Stomach (tissue), 9 donors: ENCODE results near the gene GRB14. TPM values are rescaled to one million over a fixed set of nuclear protein-coding genes. Genes with fewer than 3 reads are reported as not detected.

ENCODE experiments used
- DNase-seq, 2 donors: peaks; one replicate each; pipeline versions ENCODE4 v3.0.0 to v3.0.0-alpha.2; 2013 to 2019
- H3K27ac ChIP-seq, 5 donors: fragments of 200-600 bp in 4 of 5; sonication (generic) in 4 of 5; one replicate each; pipeline ENCODE4 v1.5.1; 2013 to 2019; ENCODE audit warnings: mild to moderate bottlenecking in 1 of 5, moderate library complexity in 1 of 5
- H3K27me3 ChIP-seq, 3 donors: fragments of 200-600 bp; sonication (generic); one replicate each; pipeline ENCODE4 v1.5.1; 2017 to 2019; ENCODE audit warnings: mixed run types in 1 of 3
- H3K36me3 ChIP-seq, 4 donors: fragments of 200-600 bp; sonication (generic); 1 replicate in 3 of 4; 2 replicates in 1 of 4; pipeline ENCODE4 v1.5.1; 2016 to 2019
- H3K4me1 ChIP-seq, 4 donors: fragments of 200-600 bp; sonication (generic); one replicate each; pipeline ENCODE4 v1.5.1; 2016 to 2019
- H3K4me3 ChIP-seq, 4 donors: fragments of 200-600 bp; sonication (generic) in 3 of 4; one replicate each; pipeline ENCODE4 v1.5.1; 2016 to 2019; ENCODE audit warnings: mild to moderate bottlenecking in 1 of 4
- H3K9me3 ChIP-seq, 4 donors: fragments of 200-600 bp; sonication (generic); one replicate each; pipeline ENCODE4 v1.5.1; 2016 to 2019
- CTCF ChIP-seq, 7 experiments: fragments of 450-650 bp in 4 of 7; fragments of 200-600 bp in 3 of 7; sonication (generic) in 3 of 7; IDR thresholded peaks; one replicate each; pipeline ENCODE4 v1.5.1; 2016 to 2019; ENCODE audit warnings: antibody characterized with exemption in 7 of 7, control low read depth in 2 of 7, mild to moderate bottlenecking in 1 of 7
- EP300 ChIP-seq: sonication (generic); formaldehyde crosslinking; IDR thresholded peaks from one replicate; pipeline ENCODE4 v1.6.1; 2017; ENCODE audit warnings: antibody characterized with exemption
- POLR2A ChIP-seq, 4 donors: fragments of 450-650 bp; IDR thresholded peaks; one replicate each; pipeline ENCODE4 v1.6.1; 2016; ENCODE audit warnings: antibody characterized with exemption in 4 of 4, control low read depth in 2 of 4, mild to moderate bottlenecking in 1 of 4, moderate library complexity in 1 of 4
- POLR2AphosphoS5 ChIP-seq, 3 donors: sonication (generic); formaldehyde crosslinking; IDR thresholded peaks; one replicate each; pipeline ENCODE4 v1.6.1; 2016; ENCODE audit warnings: antibody characterized with exemption in 3 of 3
- WGBS, 5 donors: extraction: QIAGEN DNeasy Blood & Tissue Kit in 3 of 5; methylation state at CpG; one replicate each; pipeline versions ENCODE4 v1.1.5 to v1.1.7; 2013 to 2018; 5-methylcytosine and 5-hydroxymethylcytosine counted together
- intact Hi-C: fragments of 100-400 bp; cut with DNase I; formaldehyde crosslinking; loops from one replicate; pipeline ENCODE4 v1.15.1; 2023; ENCODE audit warnings: low total_unique reads
- polyA plus RNA-seq, 3 donors: library from polyadenylated mRNA; stranded (reverse); fragments of 200-250 nt; gene quantifications; one replicate each; pipeline ENCODE4 v1.2.3, GENCODE V29; 2013
- total RNA-seq, 5 donors: library from RNA; depleted of rRNA; stranded (reverse); fragments of >200 nt; gene quantifications; one replicate each; pipeline versions ENCODE4 v1.1.0 to v1.2.3, GENCODE V29; 2014 to 2016
- donor health status: healthy with polysubstance abuse.
- donor health status: Bipolar disorder and iron deficiency.
- donor health status: healthy.

The GRB14 gene
- total and polyA plus RNA-seq, 8 donors = 0.62 to 32.7 (median 3.3) TPM; not detected in 2

GRCh38 chr2:164605295-164605694 is 16.0 kb downstream of the GRB14 start:
- no peaks in the 10 kb centered on the region for H3K4me1 ChIP-seq
- no peaks in the 10 kb centered on the region for H3K27me3 ChIP-seq
- intact Hi-C loops = no loop called here
- 90 to 97% (median 94%) methylated on average over 2 of the region's 2 CpGs for WGBS, 5 donors
- no peaks in the 10 kb centered on the region for H3K9me3 ChIP-seq
- no peak overlapping the region for H3K4me3 ChIP-seq
- peak overlapping the region in 1 of 5 donors; percentile 0 for H3K27ac ChIP-seq
- H3K36me3 ChIP-seq = no peaks in the 10 kb centered on the region
- TF ChIP-seq EP300 = no peak
- DNase-seq = no peak

DNA sequence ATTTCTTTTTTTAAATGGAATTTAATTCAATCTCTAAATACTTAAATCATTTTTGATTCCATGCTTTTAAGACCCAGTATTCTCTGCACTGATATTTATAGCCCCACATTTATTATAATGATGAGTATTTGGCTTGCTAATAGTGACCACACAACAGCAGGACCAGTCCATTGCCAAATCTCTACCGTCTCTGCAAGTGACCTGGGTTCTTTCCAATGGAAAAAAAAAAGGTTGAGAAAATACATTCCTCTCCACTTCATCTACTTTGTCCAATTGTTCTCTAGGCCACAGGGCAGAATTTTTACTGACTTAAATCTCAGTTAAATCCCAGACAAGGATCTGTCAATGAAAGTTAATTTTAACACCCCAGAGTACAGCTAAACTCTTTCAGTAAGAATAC is 20.5 kb downstream of the GRB14 start:
- no peaks in the 10 kb centered on the region for H3K4me1 ChIP-seq
- H3K27ac ChIP-seq = no peak overlapping the region
- intact Hi-C loops = no loop called here
- H3K27me3 ChIP-seq = no peaks in the 10 kb centered on the region
- WGBS, 5 donors = 28 to 44% (median 33%) methylated on average over 1 of the region's 1 CpG
- no peak for TF ChIP-seq EP300
- TF ChIP-seq CTCF (IDR thresholded peaks at IDR 0.05) = no peak
- TF ChIP-seq POLR2AphosphoS5 (IDR thresholded peaks at IDR 0.05) = no peak
- no peak for TF ChIP-seq POLR2A (IDR thresholded peaks at IDR 0.05)
- H3K4me3 ChIP-seq = no peak overlapping the region
- no peaks in the 10 kb centered on the region for H3K36me3 ChIP-seq
- no peak for DNase-seq
- no peaks in the 10 kb centered on the region for H3K9me3 ChIP-seq

DNA sequence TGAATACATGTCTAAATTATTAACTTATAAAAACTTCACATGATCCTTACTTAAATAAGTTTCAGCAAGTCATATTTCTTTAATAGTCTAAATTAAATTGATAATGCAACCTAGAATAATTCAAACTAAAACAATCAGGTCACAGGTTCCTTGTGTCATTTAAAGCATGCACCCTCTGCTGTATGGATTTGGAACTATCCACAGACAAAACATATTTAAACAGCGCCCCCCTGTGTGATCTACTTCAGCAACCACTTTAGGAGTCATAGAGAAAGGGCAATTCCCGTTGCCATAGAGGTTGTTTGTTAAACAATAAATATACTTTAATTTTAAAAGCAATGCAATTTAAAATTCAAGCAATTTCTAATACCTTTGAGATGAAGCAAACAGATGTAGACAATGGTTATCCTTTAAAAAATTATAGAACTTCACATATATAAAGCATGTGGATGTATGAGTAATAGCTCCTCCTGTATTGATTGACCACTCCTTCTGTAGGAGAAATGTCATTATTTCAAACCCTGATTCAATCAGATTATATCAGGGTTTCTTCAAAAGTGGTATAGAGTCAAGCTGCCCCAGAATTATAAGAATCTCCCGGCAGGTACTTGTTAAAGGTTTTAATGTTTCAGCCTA is 21.2 kb downstream of the GRB14 start:
- no peaks in the 10 kb centered on the region for H3K36me3 ChIP-seq
- no peaks in the 10 kb centered on the region for H3K4me1 ChIP-seq
- no peak overlapping the region for H3K4me3 ChIP-seq
- no peaks in the 10 kb centered on the region for H3K9me3 ChIP-seq
- H3K27me3 ChIP-seq = no peaks in the 10 kb centered on the region
- WGBS, 5 donors = 34 to 44% (median 34%) methylated on average over 3 of the region's 3 CpGs
- no peak overlapping the region for H3K27ac ChIP-seq
- DNase-seq = peak; percentile 30 to 85
- intact Hi-C loops = no loop called here
- TF ChIP-seq CTCF (IDR thresholded peaks at IDR 0.05) (peak in 5 of 7 experiments; percentile 38 to 68 (median 58)), POLR2AphosphoS5 (IDR thresholded peaks at IDR 0.05) (no peak)

GRCh38 chr2:164597983-164598382 is 23.3 kb downstream of the GRB14 start:
- Histone ChIP-seq H3K27ac (no peak overlapping the region), H3K9me3 (no peaks in the 10 kb centered on the region), H3K4me3 (no peak overlapping the region), H3K36me3 (no peaks in the 10 kb centered on the region), H3K4me1 (no peaks in the 10 kb centered on the region), H3K27me3 (no peaks in the 10 kb centered on the region)
- intact Hi-C loops = no loop called here
- WGBS, 5 donors = 26 to 38% (median 30%) methylated on average over 2 of the region's 2 CpGs
- no peak for DNase-seq
- TF ChIP-seq POLR2A (IDR thresholded peaks at IDR 0.05) = no peak
- no peak for TF ChIP-seq CTCF (IDR thresholded peaks at IDR 0.05)
- TF ChIP-seq EP300 = no peak
- TF ChIP-seq POLR2AphosphoS5 (IDR thresholded peaks at IDR 0.05) = no peak

- WGBS, 5 donors = 76 to 94% (median 83%) methylated on average over 1 of the region's 1 CpG
- H3K27me3 ChIP-seq = no peaks in the 10 kb centered on the region
- DNase-seq = no peak
- no peaks in the 10 kb centered on the region for H3K4me1 ChIP-seq
- peaks cover 0 to 5% (median 0%) of the 10 kb centered on the region in 4 donors for H3K9me3 ChIP-seq
- no peak overlapping the region for H3K27ac ChIP-seq
- intact Hi-C loops = no loop called here
- no peak overlapping the region for H3K4me3 ChIP-seq
- no peaks in the 10 kb centered on the region for H3K36me3 ChIP-seq
- TF ChIP-seq POLR2AphosphoS5 (IDR thresholded peaks at IDR 0.05) (no peak), POLR2A (IDR thresholded peaks at IDR 0.05) (no peak), EP300 (no peak), CTCF (IDR thresholded peaks at IDR 0.05) (no peak)
Measured at GRCh38 chr2:164595031-164595430, 26.3 kb downstream of the GRB14 start.
